ENCODE data around the gene ASB2.

DNA sequence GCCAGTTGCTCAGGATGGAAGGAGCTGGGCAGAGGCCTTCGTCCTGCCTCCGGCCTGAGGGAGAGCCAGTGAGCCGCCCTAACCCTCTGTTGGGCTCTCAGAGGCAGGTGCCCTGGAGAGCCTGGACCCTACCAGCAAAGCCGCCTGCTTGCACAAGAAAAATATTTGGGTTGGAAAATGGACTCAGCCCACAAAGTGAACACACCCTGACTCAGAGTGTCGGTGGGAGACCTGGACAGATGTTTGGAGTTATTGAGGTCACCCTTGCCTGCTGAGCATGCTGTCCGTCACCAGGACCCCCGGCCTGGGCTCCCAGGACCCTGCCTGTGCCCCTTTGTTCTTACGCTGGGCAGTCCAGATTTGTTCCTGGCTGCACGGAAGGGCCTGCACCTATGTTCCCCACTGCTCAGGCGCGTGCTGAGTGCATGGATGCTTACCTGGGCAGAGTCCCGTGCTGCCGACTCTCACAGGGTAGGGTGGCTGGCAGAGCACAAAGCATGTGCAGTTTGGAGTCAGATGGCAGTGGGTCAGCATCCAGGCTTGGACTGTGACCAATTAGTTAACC is 26.8 kb downstream of the ASB2 start:
- TF ChIP-seq, protein P1, sequence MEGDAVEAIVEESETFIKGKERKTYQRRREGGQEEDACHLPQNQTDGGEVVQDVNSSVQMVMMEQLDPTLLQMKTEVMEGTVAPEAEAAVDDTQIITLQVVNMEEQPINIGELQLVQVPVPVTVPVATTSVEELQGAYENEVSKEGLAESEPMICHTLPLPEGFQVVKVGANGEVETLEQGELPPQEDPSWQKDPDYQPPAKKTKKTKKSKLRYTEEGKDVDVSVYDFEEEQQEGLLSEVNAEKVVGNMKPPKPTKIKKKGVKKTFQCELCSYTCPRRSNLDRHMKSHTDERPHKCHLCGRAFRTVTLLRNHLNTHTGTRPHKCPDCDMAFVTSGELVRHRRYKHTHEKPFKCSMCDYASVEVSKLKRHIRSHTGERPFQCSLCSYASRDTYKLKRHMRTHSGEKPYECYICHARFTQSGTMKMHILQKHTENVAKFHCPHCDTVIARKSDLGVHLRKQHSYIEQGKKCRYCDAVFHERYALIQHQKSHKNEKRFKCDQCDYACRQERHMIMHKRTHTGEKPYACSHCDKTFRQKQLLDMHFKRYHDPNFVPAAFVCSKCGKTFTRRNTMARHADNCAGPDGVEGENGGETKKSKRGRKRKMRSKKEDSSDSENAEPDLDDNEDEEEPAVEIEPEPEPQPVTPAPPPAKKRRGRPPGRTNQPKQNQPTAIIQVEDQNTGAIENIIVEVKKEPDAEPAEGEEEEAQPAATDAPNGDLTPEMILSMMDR (IDR thresholded peaks at IDR 0.05), result no peak
- TF ChIP-seq POLR2A (IDR thresholded peaks at IDR 0.05) (no peak), POLR2AphosphoS5 (IDR thresholded peaks at IDR 0.05; ENCODE audit: insufficient read depth in 1 of 2, low read depth in 1 of 2) (no peak)
